K562 (cell line): ENCODE measurements around the gene DPEP2NB. TPM values are rescaled to one million over a fixed set of nuclear protein-coding genes. Genes with fewer than 3 reads are reported as not detected.

ENCODE experiments used
- ATAC-seq: fragments of 200-7000 bp; cut with Tn5 transposase; 3 replicates; pipeline ENCODE4 v1.9.1; 2020; ENCODE audit warnings: moderate library complexity
- BruUV-seq: library from RNA; stranded (reverse); fragments of 400-500 nt; replicated peaks from 2 replicates; lab custom pipeline; 2021; lab: Mats Ljungman, UMichigan
- CTCF ChIA-PET: fragments of 300-600 bp; formaldehyde crosslinking; extraction: SDS; loops from one replicate; lab custom pipeline; 2021; ENCODE audit warnings: low intra/inter-chr PET ratio; lab: Yijun Ruan, JAX
- POLR2A ChIA-PET: fragments of 300-600, 350-650 bp; sonication (Branson Sonifier 250); formaldehyde crosslinking; extraction: SDS; loops from one replicate; lab custom pipeline; 2021; ENCODE audit warnings: antibody characterized with exemption, inconsistent platforms; lab: Yijun Ruan, JAX
- DNase-seq, 4 experiments: peaks; one replicate each; pipeline versions ENCODE4 v3.0.0 to v3.0.0-alpha.2; 2011 to 2018; ENCODE audit warnings: low spot score in 3 of 4, mixed read lengths in 3 of 4; ENCODE audit errors: extremely low read depth in 1 of 4
- FAIRE-seq: peaks from 2 replicates; lab custom pipeline; 2011; peaks lifted over from hg19 to GRCh38; lab: Jason Lieb, UNC
- H2AFZ ChIP-seq: 2 replicates; pipeline ENCODE4 v1.6.0; 2011; ENCODE audit warnings: low read depth, low read length, control low read depth, inconsistent platforms
- H3K27ac ChIP-seq: fragments of 200-600 bp; 3 replicates; pipeline ENCODE4 v1.8.0; 2011; ENCODE audit warnings: low read depth, mild to moderate bottlenecking, control low read depth, inconsistent platforms, low read length, moderate library complexity, mixed read lengths; ENCODE audit errors: extremely low read depth
- H3K27me3 ChIP-seq, 2 experiments: fragments of 300-600 bp in 1 of 2; 2 replicates in 1 of 2; 3 replicates in 1 of 2; pipeline versions ENCODE4 v1.6.0 to v1.8.0; 2011; ENCODE audit warnings: inconsistent platforms in 2 of 2, low read length in 2 of 2, mild to moderate bottlenecking in 1 of 2, mixed read lengths in 1 of 2, moderate library complexity in 1 of 2; ENCODE audit not compliant: control insufficient read depth in 2 of 2, insufficient read depth in 2 of 2
- H3K36me3 ChIP-seq: fragments of 300-600 bp; 3 replicates; pipeline ENCODE4 v1.8.0; 2011; ENCODE audit warnings: mild to moderate bottlenecking, low read length, inconsistent platforms; ENCODE audit not compliant: control insufficient read depth, insufficient read depth
- H3K4me1 ChIP-seq, 2 experiments: fragments of 200-600 bp in 1 of 2; replicated peaks in 1 of 2; 2 replicates in 1 of 2; 3 replicates in 1 of 2; pipeline versions ENCODE4 v1.5.1 to v1.8.0; 2011; ENCODE audit warnings: inconsistent platforms in 2 of 2, low read length in 2 of 2, mild to moderate bottlenecking in 1 of 2, mixed read lengths in 1 of 2, moderate library complexity in 1 of 2; ENCODE audit not compliant: control insufficient read depth in 2 of 2, insufficient read depth in 2 of 2
- H3K4me2 ChIP-seq: 2 replicates; pipeline ENCODE4 v1.6.1; 2011; ENCODE audit warnings: low read length, control low read depth, inconsistent platforms, mixed read lengths; ENCODE audit not compliant: insufficient read depth
- H3K4me3 ChIP-seq: fragments of 200-600 bp; sonication (generic), shearing (Covaris generic); 2 replicates; pipeline ENCODE4 v1.5.1; 2016; ENCODE audit warnings: control low read depth, inconsistent platforms
- H3K79me2 ChIP-seq: fragments of 200-600 bp; 3 replicates; pipeline ENCODE4 v1.8.0; 2011; ENCODE audit warnings: low read length, inconsistent platforms; ENCODE audit not compliant: control insufficient read depth, insufficient read depth
- H3K9ac ChIP-seq, 2 experiments: 2 replicates each; pipeline versions ENCODE4 v1.6.0 to v1.6.1; 2011; ENCODE audit warnings: low read depth in 2 of 2, low read length in 2 of 2, control low read depth in 1 of 2, inconsistent platforms in 1 of 2, mild to moderate bottlenecking in 1 of 2, mixed read lengths in 1 of 2; ENCODE audit not compliant: insufficient read depth in 1 of 2
- H3K9me1 ChIP-seq: one replicate; pipeline ENCODE4 v1.6.0; 2011; ENCODE audit warnings: inconsistent platforms, mild to moderate bottlenecking, low read length, moderate library complexity; ENCODE audit not compliant: control insufficient read depth, insufficient read depth
- H3K9me3 ChIP-seq: replicated peaks from 2 replicates; pipeline ENCODE4 v1.5.1; 2011; ENCODE audit warnings: low read depth, low read length, inconsistent platforms; ENCODE audit not compliant: control insufficient read depth, insufficient read depth
- H4K20me1 ChIP-seq: replicated peaks from 2 replicates; pipeline ENCODE4 v1.6.1; 2011; ENCODE audit warnings: low read length, inconsistent platforms, mixed read lengths; ENCODE audit not compliant: control insufficient read depth, insufficient read depth
- WGBS: fragments of 100-300 bp; shearing (Covaris generic); methylation state at CpG from one replicate; pipeline ENCODE4 v1.1.6; 2016; ENCODE audit warnings: low coverage, mixed read lengths; ENCODE audit not compliant: insufficient coverage; ENCODE audit errors: missing lambda C conversion rate; 5-methylcytosine and 5-hydroxymethylcytosine counted together
- in situ Hi-C: fragments of 300-500 bp; cut with MboI; formaldehyde crosslinking; loops from 4 replicates; pipeline ENCODE4 v1.15.0; 2018; ENCODE audit warnings: inconsistent platforms, mixed read lengths
- intact Hi-C: fragments of 100-400 bp; cut with micrococcal nuclease; formaldehyde crosslinking; loops from 2 replicates; pipeline ENCODE4 v1.14.2; 2022
- polyA plus RNA-seq, 8 experiments: library from polyadenylated mRNA; depleted of rRNA in 4 of 8; stranded (reverse) in 5 of 8; unstranded in 3 of 8; fragments of >200 nt; fragmentation: Nextera tagmentation in 2 of 8; fragmentation: Illumina TruSeq in 1 of 8; extraction: Ambion mirVana in 2 of 8; extraction: Trizol in 1 of 8; gene quantifications; 2 replicates each; pipeline versions ENCODE4 v1.2.1 to v1.2.3, GENCODE V29; 2011 to 2014; ENCODE audit warnings: inconsistent platforms in 1 of 8, missing spikeins in 1 of 8
- total RNA-seq, 7 experiments: library from RNA; depleted of rRNA in 6 of 7; stranded (reverse); fragments of >200 nt in 6 of 7; fragmentation: Illumina TruSeq in 2 of 7; extraction: Trizol in 2 of 7; gene quantifications; 2 replicates each; pipeline versions ENCODE4 v1.2.1 to v1.2.3, GENCODE V29; 2011 to 2021; ENCODE audit warnings: low replicate concordance in 1 of 7
- TF ChIP-seq, protein P1 (sequence below): sonication (generic); formaldehyde crosslinking; IDR thresholded peaks from 2 replicates; pipeline ENCODE4 v1.8.0; 2022; ENCODE audit warnings: mild to moderate bottlenecking, missing genetic modification reagents, borderline replicate concordance

DPEP2NB gene
- total and polyA plus RNA-seq, 9 of the 15 experiments (the other 6 are each of a cell fraction or from before 2014, with no cell fraction given): not detected

DNA sequence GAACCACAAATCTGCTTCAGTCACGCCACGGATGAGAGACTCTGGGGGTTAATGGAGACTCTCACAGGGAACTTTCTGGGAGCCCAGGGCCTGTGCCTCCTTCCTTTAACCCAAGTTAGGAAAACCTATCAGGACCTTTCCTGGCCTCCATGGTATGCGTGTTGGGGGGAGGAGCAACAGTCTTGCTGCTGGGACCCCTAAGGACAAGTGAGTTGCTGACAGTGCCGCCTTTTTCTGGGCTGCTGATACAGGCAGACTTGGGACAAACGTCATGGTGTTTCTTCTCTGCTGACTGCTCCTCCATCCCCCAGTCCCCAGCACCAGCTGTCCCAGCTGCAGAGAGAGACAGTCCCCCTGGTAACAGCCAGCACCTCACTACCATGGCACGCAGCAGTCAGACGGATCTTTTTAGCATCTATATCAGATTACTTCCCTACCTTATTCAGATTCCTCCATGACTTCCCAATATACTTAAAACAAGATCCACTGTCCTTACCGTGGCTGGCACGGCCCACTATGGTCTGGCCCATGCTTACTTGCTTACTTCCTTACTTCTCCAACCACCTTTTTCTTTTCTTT lies 6.5 kb downstream of the DPEP2NB start:
- DNase-seq (peak in 1 of 4 experiments; percentile 7), FAIRE-seq (no peak), ATAC-seq (no peak)
- no peaks in the 10 kb centered on the region for H3K9me1 ChIP-seq
- CTCF ChIA-PET: no interaction called here
- POLR2A ChIA-PET: interaction anchor here (0.6 to 1.3 kb wide), 2 partner anchors 11 to 14 kb away, joined by 3 read pairs; partner anchors contain the start of genes DDX28 and DUS2
- intact Hi-C loops: no loop called here
- H3K4me1 ChIP-seq: peaks cover 0 to 4% of the 10 kb centered on the region in 2 experiments; a peak in 2 of 5 replicates
- H3K36me3 ChIP-seq: no peaks in the 10 kb centered on the region
- no peak overlapping the region for H3K9ac ChIP-seq
- WGBS: 58% methylated on average over 9 of the region's 9 CpGs
- in situ Hi-C loops: no loop called here
- TF ChIP-seq, protein P1, sequence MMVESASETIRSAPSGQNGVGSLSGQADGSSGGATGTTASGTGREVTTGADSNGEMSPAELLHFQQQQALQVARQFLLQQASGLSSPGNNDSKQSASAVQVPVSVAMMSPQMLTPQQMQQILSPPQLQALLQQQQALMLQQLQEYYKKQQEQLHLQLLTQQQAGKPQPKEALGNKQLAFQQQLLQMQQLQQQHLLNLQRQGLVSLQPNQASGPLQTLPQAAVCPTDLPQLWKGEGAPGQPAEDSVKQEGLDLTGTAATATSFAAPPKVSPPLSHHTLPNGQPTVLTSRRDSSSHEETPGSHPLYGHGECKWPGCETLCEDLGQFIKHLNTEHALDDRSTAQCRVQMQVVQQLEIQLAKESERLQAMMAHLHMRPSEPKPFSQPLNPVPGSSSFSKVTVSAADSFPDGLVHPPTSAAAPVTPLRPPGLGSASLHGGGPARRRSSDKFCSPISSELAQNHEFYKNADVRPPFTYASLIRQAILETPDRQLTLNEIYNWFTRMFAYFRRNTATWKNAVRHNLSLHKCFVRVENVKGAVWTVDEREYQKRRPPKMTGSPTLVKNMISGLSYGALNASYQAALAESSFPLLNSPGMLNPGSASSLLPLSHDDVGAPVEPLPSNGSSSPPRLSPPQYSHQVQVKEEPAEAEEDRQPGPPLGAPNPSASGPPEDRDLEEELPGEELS (CRISPR knock-in tag): no peak
- H3K4me2 ChIP-seq: no peak overlapping the region
- H3K9me3 ChIP-seq: no peaks in the 10 kb centered on the region
- no peaks in the 10 kb centered on the region for H3K79me2 ChIP-seq
- no TSS peak for BruUV-seq
- no peaks in the 10 kb centered on the region; a peak in 1 of 5 replicates for H3K27me3 ChIP-seq
- H2AFZ ChIP-seq: no peak overlapping the region
- H3K4me3 ChIP-seq: no peak overlapping the region
- no peak overlapping the region for H3K27ac ChIP-seq
- no peaks in the 10 kb centered on the region for H4K20me1 ChIP-seq
